GM12878 (cell line): ENCODE results near the gene C5orf46. TPM values are rescaled to one million over a fixed set of nuclear protein-coding genes. Genes with fewer than 3 reads are reported as not detected.

ENCODE experiments used
- ATAC-seq: fragments of 200-7000 bp; cut with Tn5 transposase; 3 replicates; pipeline ENCODE4 v1.9.1; 2020; ENCODE audit warnings: mild to moderate bottlenecking, moderate library complexity
- BruUV-seq: library from RNA; stranded (reverse); fragments of 400-500 nt; replicated peaks from 2 replicates; lab custom pipeline; 2021; lab: Mats Ljungman, UMichigan
- CTCF ChIA-PET: fragments of 300-600 bp; sonication (Branson Sonifier 250); formaldehyde crosslinking; extraction: SDS; loops from one replicate; lab custom pipeline; 2021; ENCODE audit warnings: inconsistent platforms; lab: Yijun Ruan, JAX
- POLR2A ChIA-PET: fragments of 350-600 bp; formaldehyde crosslinking; extraction: SDS; loops from one replicate; lab custom pipeline; 2021; ENCODE audit warnings: inconsistent platforms; lab: Charles Lee
- RAD21 ChIA-PET: fragments of 300-600 bp; sonication (Branson Sonifier 250); formaldehyde crosslinking; loops from one replicate; lab custom pipeline; 2023; ENCODE audit warnings: antibody characterized with exemption; ENCODE audit not compliant: unreplicated experiment; lab: Charles Lee
- SMC1A ChIA-PET: fragments of 300-600 bp; sonication (Branson Sonifier 250); formaldehyde crosslinking; loops from one replicate; lab custom pipeline; 2023; ENCODE audit not compliant: unreplicated experiment, uncharacterized antibody; lab: Charles Lee
- DNase-seq: peaks from one replicate; pipeline ENCODE4 v3.0.0-alpha.2; 2011; ENCODE audit warnings: low read depth, low spot score
- FAIRE-seq: peaks from 3 replicates; lab custom pipeline; 2011; peaks lifted over from hg19 to GRCh38; lab: Jason Lieb, UNC
- H2AFZ ChIP-seq: 2 replicates; pipeline ENCODE4 v1.6.0; 2011; ENCODE audit warnings: low read depth, low read length, control low read depth; ENCODE audit not compliant: control insufficient read depth
- H3K27ac ChIP-seq: 2 replicates; pipeline ENCODE4 v1.5.1; 2011; ENCODE audit warnings: control low read depth; ENCODE audit not compliant: control insufficient read depth, insufficient read depth
- H3K27me3 ChIP-seq, 2 experiments: replicated peaks in 1 of 2; 2 replicates each; pipeline versions ENCODE4 v1.6.0 to v1.6.1; 2011; ENCODE audit warnings: low read length in 1 of 2; ENCODE audit not compliant: control insufficient read depth in 2 of 2, insufficient read depth in 2 of 2
- H3K36me3 ChIP-seq, 2 experiments: 2 replicates each; pipeline ENCODE4 v1.5.1; 2011; ENCODE audit warnings: low read length in 1 of 2; ENCODE audit not compliant: control insufficient read depth in 2 of 2, insufficient read depth in 2 of 2
- H3K4me1 ChIP-seq: 2 replicates; pipeline ENCODE4 v1.6.1; 2011; ENCODE audit warnings: mild to moderate bottlenecking, low read length, moderate library complexity, mixed read lengths; ENCODE audit not compliant: control insufficient read depth, insufficient read depth
- H3K4me2 ChIP-seq: 2 replicates; pipeline ENCODE4 v1.6.0; 2011; ENCODE audit warnings: control low read depth; ENCODE audit not compliant: control insufficient read depth, insufficient read depth
- H3K4me3 ChIP-seq: fragments of 200-600 bp; sonication (generic); 2 replicates; pipeline ENCODE4 v1.5.1; 2016
- H3K79me2 ChIP-seq: 2 replicates; pipeline ENCODE4 v1.6.0; 2011; ENCODE audit warnings: low read length; ENCODE audit not compliant: control insufficient read depth, insufficient read depth
- H3K9ac ChIP-seq: 2 replicates; pipeline ENCODE4 v1.8.0; 2011; ENCODE audit warnings: low read length, control low read depth, mixed read lengths; ENCODE audit not compliant: control insufficient read depth, insufficient read depth
- H3K9me3 ChIP-seq: replicated peaks from 3 replicates; pipeline ENCODE4 v1.5.1; 2011; ENCODE audit warnings: mild to moderate bottlenecking, low read length; ENCODE audit not compliant: control insufficient read depth, insufficient read depth
- H4K20me1 ChIP-seq: 2 replicates; pipeline ENCODE4 v1.6.0; 2011; ENCODE audit not compliant: control insufficient read depth, insufficient read depth
- CHD2 ChIP-seq: IDR thresholded peaks from 2 replicates; pipeline ENCODE4 v1.6.1; 2011; ENCODE audit warnings: low read depth, low read length, improper control_type of control experiment, borderline replicate concordance
- CREM ChIP-seq: IDR thresholded peaks from 2 replicates; pipeline ENCODE4 v1.6.1; 2014; ENCODE audit warnings: antibody characterized with exemption, low read depth
- HSF1 ChIP-seq: fragments of 150-350 bp; IDR thresholded peaks from 2 replicates; pipeline ENCODE4 v1.6.1; 2014; ENCODE audit warnings: mild to moderate bottlenecking, low read depth, low read length
- SIX5 ChIP-seq: IDR thresholded peaks from 2 replicates; pipeline ENCODE4 v1.6.1; 2011; ENCODE audit warnings: mild to moderate bottlenecking, low read depth, low read length, moderate library complexity; ENCODE audit not compliant: severe bottlenecking
- SKIL ChIP-seq: fragments of 450-650 bp; IDR thresholded peaks from 2 replicates; pipeline ENCODE4 v1.6.1; 2017; ENCODE audit warnings: mild to moderate bottlenecking, low read depth, inconsistent platforms; ENCODE audit not compliant: poor library complexity, severe bottlenecking
- YY1 ChIP-seq: IDR thresholded peaks from 2 replicates; pipeline ENCODE4 v1.6.1; 2011; ENCODE audit warnings: low read depth, mild to moderate bottlenecking, low read length
- ZBTB4 ChIP-seq: fragments of 450-650 bp; formaldehyde crosslinking; IDR thresholded peaks from 2 replicates; pipeline ENCODE4 v1.4.0; 2022; ENCODE audit warnings: mild to moderate bottlenecking, moderate library complexity
- ZNF592 ChIP-seq: fragments of 450-650 bp; IDR thresholded peaks from 2 replicates; pipeline ENCODE4 v1.6.1; 2017; ENCODE audit warnings: mild to moderate bottlenecking, moderate library complexity
- WGBS: methylation state at CpG from one replicate; pipeline ENCODE4 v1.1.6; 2016; ENCODE audit warnings: low lambda C conversion rate; ENCODE audit not compliant: insufficient replicate concordance, insufficient coverage; ENCODE audit errors: missing lambda C conversion rate; 5-methylcytosine and 5-hydroxymethylcytosine counted together
- in situ Hi-C: fragments of 300-500 bp; cut with MboI; formaldehyde crosslinking; loops from 9 replicates; pipeline ENCODE4 v1.14.3; 2018; ENCODE audit warnings: mixed read lengths
- intact Hi-C: fragments of 100-400 bp; cut with micrococcal nuclease; formaldehyde crosslinking; loops from one replicate; pipeline ENCODE4 v1.14.2; 2022; ENCODE audit not compliant: unreplicated experiment
- polyA plus RNA-seq, 11 experiments: library from polyadenylated mRNA; depleted of rRNA in 4 of 11; unstranded in 6 of 11; stranded (reverse) in 5 of 11; fragments of >200 nt; fragmentation: Nextera tagmentation in 4 of 11; fragmentation: Illumina TruSeq in 1 of 11; extraction: Ambion mirVana in 4 of 11; extraction: Trizol in 1 of 11; gene quantifications; 1 replicate in 1 of 11; 2 replicates in 10 of 11; pipeline versions ENCODE4 v1.2.1 to v1.2.3, GENCODE V29; 2011 to 2016; ENCODE audit warnings: inconsistent platforms in 2 of 11, missing spikeins in 2 of 11, low read depth in 1 of 11
- total RNA-seq, 4 experiments: library from RNA; depleted of rRNA in 3 of 4; stranded (reverse); fragments of >200 nt in 3 of 4; fragmentation: Illumina TruSeq in 1 of 4; extraction: Trizol in 1 of 4; gene quantifications; 2 replicates each; pipeline versions ENCODE4 v1.2.1 to v1.2.3, GENCODE V29; 2013 to 2021

The C5orf46 gene
- total and polyA plus RNA-seq, 10 of the 15 experiments (the other 5 are each of a cell fraction or from before 2014, with no cell fraction given): not detected

- ChIA-PET POLR2A (no interaction called here), RAD21 (no interaction called here), CTCF (no interaction called here), SMC1A (no interaction called here)
- FAIRE-seq (no peak), DNase-seq (no peak), ATAC-seq (no peak)
- Histone ChIP-seq H3K4me2 (no peak overlapping the region), H3K27ac (no peak overlapping the region), H4K20me1 (no peaks in the 10 kb centered on the region), H3K27me3 (no peaks in the 10 kb centered on the region), H3K36me3 (no peaks in the 10 kb centered on the region), H3K9ac (no peak overlapping the region), H3K4me3 (no peak overlapping the region), H2AFZ (no peak overlapping the region), H3K9me3 (no peaks in the 10 kb centered on the region), H3K79me2 (no peaks in the 10 kb centered on the region), H3K4me1 (no peaks in the 10 kb centered on the region)
- BruUV-seq: no TSS peak
- 30% methylated on average over 4 of the region's 4 CpGs for WGBS
- TF ChIP-seq CREM (no peak), ZNF592 (no peak), YY1 (no peak), ZBTB4 (no peak), CHD2 (no peak), SKIL (no peak), HSF1 (no peak), SIX5 (no peak)
- in situ Hi-C loops (no loop called here), intact Hi-C loops (no loop called here)
These were observed 18.7 kb upstream of the C5orf46 start for GRCh38 chr5:147925020-147925419.
